Fibroblast of the aortic adventitia (primary cell): ENCODE data around the gene EMD. TPM values are rescaled to one million over a fixed set of nuclear protein-coding genes. Genes with fewer than 3 reads are reported as not detected.
A peak's percentile ranks its signal among the peaks of the same experiment; 100 is the strongest.

ENCODE experiments used
- DNase-seq: peaks from one replicate; pipeline ENCODE4 v3.0.0-alpha.2; 2010; ENCODE audit warnings: low read depth
- H3K4me3 ChIP-seq: 2 replicates; pipeline ENCODE4 v1.5.1; 2011; ENCODE audit warnings: low read depth, mild to moderate bottlenecking, control low read depth, low read length, moderate library complexity
- total RNA-seq: library from RNA; depleted of rRNA; stranded (reverse); fragments of >200 nt; gene quantifications from 2 replicates; pipeline ENCODE4 v1.2.3, GENCODE V29; 2012; ENCODE audit warnings: low replicate concordance
- TF ChIP-seq, protein P1 (sequence below): IDR thresholded peaks from 2 replicates; pipeline ENCODE4 v1.5.1; 2011; ENCODE audit warnings: mild to moderate bottlenecking, low read length, control low read depth, inconsistent platforms; ENCODE audit not compliant: insufficient read depth

Gene EMD
- total RNA-seq, 1 donor = 29.9 TPM

DNA sequence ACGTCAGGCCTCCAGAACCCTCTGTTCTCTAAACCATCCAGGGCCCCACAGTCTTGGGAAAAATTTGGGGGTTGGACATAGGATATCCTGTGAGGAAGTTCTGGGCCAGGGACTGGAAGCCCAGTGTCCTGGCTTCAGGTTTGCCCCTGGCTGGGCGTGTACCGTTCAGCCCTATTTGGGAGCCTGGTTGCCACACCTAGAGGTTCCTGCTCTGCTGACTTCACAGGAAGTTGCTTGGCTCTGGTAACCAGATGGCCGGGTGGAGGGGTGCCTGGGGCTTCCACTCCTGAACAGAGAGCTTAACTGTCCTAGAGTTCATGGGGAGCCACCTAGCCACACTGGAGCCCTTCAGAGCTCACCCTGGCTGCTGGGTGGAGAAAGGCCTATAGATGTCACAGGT, 33.4 kb downstream of the EMD start:
- TF ChIP-seq, protein P1, sequence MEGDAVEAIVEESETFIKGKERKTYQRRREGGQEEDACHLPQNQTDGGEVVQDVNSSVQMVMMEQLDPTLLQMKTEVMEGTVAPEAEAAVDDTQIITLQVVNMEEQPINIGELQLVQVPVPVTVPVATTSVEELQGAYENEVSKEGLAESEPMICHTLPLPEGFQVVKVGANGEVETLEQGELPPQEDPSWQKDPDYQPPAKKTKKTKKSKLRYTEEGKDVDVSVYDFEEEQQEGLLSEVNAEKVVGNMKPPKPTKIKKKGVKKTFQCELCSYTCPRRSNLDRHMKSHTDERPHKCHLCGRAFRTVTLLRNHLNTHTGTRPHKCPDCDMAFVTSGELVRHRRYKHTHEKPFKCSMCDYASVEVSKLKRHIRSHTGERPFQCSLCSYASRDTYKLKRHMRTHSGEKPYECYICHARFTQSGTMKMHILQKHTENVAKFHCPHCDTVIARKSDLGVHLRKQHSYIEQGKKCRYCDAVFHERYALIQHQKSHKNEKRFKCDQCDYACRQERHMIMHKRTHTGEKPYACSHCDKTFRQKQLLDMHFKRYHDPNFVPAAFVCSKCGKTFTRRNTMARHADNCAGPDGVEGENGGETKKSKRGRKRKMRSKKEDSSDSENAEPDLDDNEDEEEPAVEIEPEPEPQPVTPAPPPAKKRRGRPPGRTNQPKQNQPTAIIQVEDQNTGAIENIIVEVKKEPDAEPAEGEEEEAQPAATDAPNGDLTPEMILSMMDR = no peak
- H3K4me3 ChIP-seq = peak overlapping the region; percentile 69
- DNase-seq = no peak

DNA sequence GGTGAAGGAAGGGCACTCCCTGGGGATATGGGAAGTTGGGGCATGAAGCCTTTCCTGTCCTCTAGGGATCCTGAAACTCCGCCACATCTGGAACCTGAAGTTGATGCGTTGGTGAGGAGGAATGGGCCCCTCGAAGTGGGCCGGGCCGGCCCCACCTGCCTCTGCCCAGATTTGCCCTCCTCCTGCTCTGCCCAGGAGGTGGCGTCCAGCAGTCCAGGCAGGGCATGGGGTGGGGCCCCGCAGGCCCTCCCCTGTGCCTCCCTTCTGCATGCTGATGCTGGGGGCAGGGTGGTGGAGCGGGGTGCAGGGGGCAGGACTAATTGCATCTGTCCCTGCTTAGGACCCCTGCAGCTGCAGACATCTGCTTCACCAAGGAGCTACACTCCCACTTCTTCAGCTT, 34.0 kb downstream of the EMD start:
- TF ChIP-seq, protein P1 = no peak
- no peak overlapping the region for H3K4me3 ChIP-seq
- DNase-seq = no peak

DNA sequence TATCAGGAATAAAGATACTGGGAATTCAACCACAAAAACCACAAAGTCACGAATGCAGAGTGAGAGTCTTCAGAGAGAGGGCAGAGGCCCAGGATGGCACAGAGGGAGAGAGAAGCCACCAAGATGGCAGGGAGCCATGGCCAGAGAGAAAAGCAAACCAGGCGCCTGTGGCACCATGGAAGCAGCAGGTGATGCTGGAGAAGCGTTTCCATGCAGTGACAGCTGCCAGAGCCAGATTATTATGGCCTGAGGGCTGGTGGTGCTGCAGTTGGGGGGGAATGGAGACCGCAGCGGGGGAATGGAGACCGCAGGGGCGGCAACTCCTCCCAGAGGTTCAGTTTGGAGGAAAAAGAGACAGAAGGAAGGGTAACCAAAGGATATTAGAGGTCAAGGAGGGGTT, 38.1 kb downstream of the EMD start:
- no peak overlapping the region for H3K4me3 ChIP-seq
- DNase-seq = no peak
- TF ChIP-seq, protein P1 = no peak

DNA sequence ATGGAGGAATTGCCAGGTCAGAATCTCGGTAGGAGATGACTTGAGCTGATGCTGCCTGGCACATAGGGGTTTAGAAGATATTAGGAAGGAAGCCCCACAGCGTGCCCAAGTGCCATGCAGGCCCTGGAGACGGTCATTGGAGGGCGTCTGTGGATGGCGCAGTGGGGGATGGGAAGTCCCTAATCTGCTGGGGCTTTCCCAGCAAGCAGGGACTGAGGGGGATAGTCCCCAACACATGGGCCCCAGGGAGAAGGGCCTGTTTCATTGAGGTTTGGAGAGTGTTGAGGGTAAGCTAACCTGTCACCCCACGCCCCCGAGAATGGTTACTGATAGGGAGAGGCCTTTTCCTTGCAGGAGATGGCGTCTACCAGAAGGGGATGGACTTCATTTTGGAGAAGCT, 40.1 kb downstream of the EMD start:
- no peak overlapping the region for H3K4me3 ChIP-seq
- TF ChIP-seq, protein P1 = no peak
- no peak for DNase-seq

DNA sequence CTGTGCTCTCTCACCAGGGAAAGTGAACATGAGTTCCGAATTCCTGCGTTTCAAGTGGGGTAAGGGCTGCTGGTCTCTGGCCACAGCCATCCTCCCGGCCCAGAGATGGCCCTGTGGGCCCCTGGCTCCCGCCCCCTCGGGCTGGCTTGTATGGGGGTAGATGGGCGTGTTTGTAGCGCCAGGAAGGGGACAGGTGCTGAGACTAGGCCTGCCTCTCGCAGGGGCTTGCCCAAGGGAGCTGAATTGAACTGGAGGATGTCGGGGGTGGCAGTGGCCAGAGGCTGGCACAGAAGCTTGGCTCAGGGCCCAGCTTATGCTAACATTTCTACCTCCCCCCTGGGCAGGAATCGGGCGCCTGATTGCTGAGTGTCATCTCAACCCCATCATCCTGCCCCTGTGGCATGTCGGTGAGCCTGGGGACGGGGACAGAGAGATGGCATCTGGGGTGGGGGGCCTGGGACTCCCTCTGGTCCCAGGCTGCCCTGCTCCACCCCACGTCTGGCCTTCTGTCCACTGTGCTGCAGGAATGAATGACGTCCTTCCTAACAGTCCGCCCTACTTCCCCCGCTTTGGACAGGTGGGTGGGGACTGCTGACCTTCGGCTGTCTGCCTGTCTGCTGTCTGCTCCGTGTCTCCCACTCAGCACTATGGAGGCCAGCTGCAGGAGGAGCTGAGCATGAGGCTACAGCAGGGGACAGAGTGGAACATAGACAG, 40.8 kb downstream of the EMD start:
- H3K4me3 ChIP-seq = no peak overlapping the region
- TF ChIP-seq, protein P1 = no peak
- DNase-seq = no peak

DNA sequence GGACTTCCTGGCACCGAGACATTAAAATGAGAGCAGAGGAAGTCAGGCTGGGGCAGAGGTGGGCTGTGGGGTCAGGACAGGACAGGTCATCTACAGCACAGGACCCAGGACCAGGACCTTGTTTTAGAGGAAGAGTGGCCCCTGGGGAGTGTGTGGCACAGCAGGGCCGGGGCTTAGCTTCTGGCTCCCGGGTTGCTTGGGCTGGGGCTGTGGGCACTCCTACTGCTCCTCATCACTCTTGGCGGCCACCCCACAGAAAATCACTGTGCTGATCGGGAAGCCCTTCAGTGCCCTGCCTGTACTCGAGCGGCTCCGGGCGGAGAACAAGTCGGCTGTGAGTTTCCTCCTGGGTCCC, 41.3 kb downstream of the EMD start:
- no peak overlapping the region for H3K4me3 ChIP-seq
- DNase-seq = no peak
- TF ChIP-seq, protein P1 = no peak
